Measurements from ENCODE around the gene PTPN14.

Gene PTPN14

GRCh38 chr1:214318356-214318755, 233.0 kb downstream of the PTPN14 start:
- Histone ChIP-seq H2AFZ (ENCODE audit: low read length) (no peak overlapping the region), H3K4me1 (ENCODE audit: low read length) (no peaks in the 10 kb centered on the region), H3K4me3 (ENCODE audit: low read length) (no peak overlapping the region), H3F3A (ENCODE audit: insufficient read depth, low read length) (no peaks in the 10 kb centered on the region), H3K36me3 (replicated peaks; ENCODE audit: insufficient read depth, low read length) (no peaks in the 10 kb centered on the region), H3K4me2 (ENCODE audit: low read depth, low read length) (no peak overlapping the region), H3K9ac (ENCODE audit: low read length) (no peak overlapping the region), H3K9me3 (replicated peaks; ENCODE audit: insufficient read depth, low read length) (no peaks in the 10 kb centered on the region), H4K20me1 (ENCODE audit: insufficient read depth, low read length) (no peaks in the 10 kb centered on the region), H3K79me2 (ENCODE audit: low read length) (no peaks in the 10 kb centered on the region), H3K27ac (ENCODE audit: low read length) (no peak overlapping the region), H3K27me3 (replicated peaks; ENCODE audit: insufficient read depth, low read length) (no peaks in the 10 kb centered on the region), H3K9me2 (replicated peaks; ENCODE audit: insufficient read depth, low read length) (no peaks in the 10 kb centered on the region)
- TF ChIP-seq EZH2phosphoT487 (IDR thresholded peaks at IDR 0.05; ENCODE audit: low read length) (no peak), EZH2 (optimal IDR thresholded peaks at IDR 0.05; ENCODE audit: low read depth, low read length) (no peak), CTCF (IDR thresholded peaks at IDR 0.05; ENCODE audit: low read length) (no peak)
- DNase-seq: no peak

- H3K79me2 ChIP-seq (ENCODE audit: low read length): no peaks in the 10 kb centered on the region
- TF ChIP-seq EZH2phosphoT487 (IDR thresholded peaks at IDR 0.05; ENCODE audit: low read length) (no peak), EZH2 (optimal IDR thresholded peaks at IDR 0.05; ENCODE audit: low read depth, low read length) (no peak), CTCF (IDR thresholded peaks at IDR 0.05; ENCODE audit: low read length) (no peak)
- H4K20me1 ChIP-seq (ENCODE audit: insufficient read depth, low read length): no peaks in the 10 kb centered on the region
- no peaks in the 10 kb centered on the region for H3K9me3 ChIP-seq (replicated peaks; ENCODE audit: insufficient read depth, low read length)
- no peak overlapping the region for H3K27ac ChIP-seq (ENCODE audit: low read length)
- no peak overlapping the region for H2AFZ ChIP-seq (ENCODE audit: low read length)
- H3K36me3 ChIP-seq (replicated peaks; ENCODE audit: insufficient read depth, low read length): no peaks in the 10 kb centered on the region
- H3K27me3 ChIP-seq (replicated peaks; ENCODE audit: insufficient read depth, low read length): no peaks in the 10 kb centered on the region
- no peak overlapping the region for H3K9ac ChIP-seq (ENCODE audit: low read length)
- DNase-seq: no peak
- no peaks in the 10 kb centered on the region for H3K4me1 ChIP-seq (ENCODE audit: low read length)
- H3K9me2 ChIP-seq (replicated peaks; ENCODE audit: insufficient read depth, low read length): no peaks in the 10 kb centered on the region
- H3F3A ChIP-seq (ENCODE audit: insufficient read depth, low read length): no peaks in the 10 kb centered on the region
- no peak overlapping the region for H3K4me3 ChIP-seq (ENCODE audit: low read length)
- no peak overlapping the region for H3K4me2 ChIP-seq (ENCODE audit: low read depth, low read length)
Measured at GRCh38 chr1:214317734-214318133, 233.7 kb downstream of the PTPN14 start.

GRCh38 chr1:214317300-214317699, 234.1 kb downstream of the PTPN14 start:
- Histone ChIP-seq H3K36me3 (replicated peaks; ENCODE audit: insufficient read depth, low read length) (no peaks in the 10 kb centered on the region), H3K27ac (ENCODE audit: low read length) (no peak overlapping the region), H3K9me2 (replicated peaks; ENCODE audit: insufficient read depth, low read length) (no peaks in the 10 kb centered on the region), H3K79me2 (ENCODE audit: low read length) (no peaks in the 10 kb centered on the region), H3F3A (ENCODE audit: insufficient read depth, low read length) (no peaks in the 10 kb centered on the region), H3K4me3 (ENCODE audit: low read length) (no peak overlapping the region), H3K9me3 (replicated peaks; ENCODE audit: insufficient read depth, low read length) (no peaks in the 10 kb centered on the region), H3K4me1 (ENCODE audit: low read length) (no peaks in the 10 kb centered on the region), H3K9ac (ENCODE audit: low read length) (no peak overlapping the region), H3K4me2 (ENCODE audit: low read depth, low read length) (no peak overlapping the region), H4K20me1 (ENCODE audit: insufficient read depth, low read length) (no peaks in the 10 kb centered on the region), H2AFZ (ENCODE audit: low read length) (no peak overlapping the region), H3K27me3 (replicated peaks; ENCODE audit: insufficient read depth, low read length) (no peaks in the 10 kb centered on the region)
- TF ChIP-seq EZH2phosphoT487 (IDR thresholded peaks at IDR 0.05; ENCODE audit: low read length) (no peak), EZH2 (optimal IDR thresholded peaks at IDR 0.05; ENCODE audit: low read depth, low read length) (no peak), CTCF (IDR thresholded peaks at IDR 0.05; ENCODE audit: low read length) (no peak)
- no peak for DNase-seq
